ENCODE data around the gene SLC17A9.
A peak's percentile ranks its signal among the peaks of the same experiment; 100 is the strongest.

The SLC17A9 gene

GRCh38 chr20:63005862-63006539, 53.5 kb downstream of the SLC17A9 start:
- DNase-seq: no peak

- DNase-seq: no peak
Observed at GRCh38 chr20:63006540-63007359, 54.2 kb downstream of the SLC17A9 start, which contains the start of gene BHLHE23. Gene BHLHE23, minus strand, starts transcription at chr20:63006964. Its CDS starts 190 bp downstream, at chr20:63006774.

- DNase-seq: no peak
Observed at GRCh38 chr20:63007360-63007645, 54.8 kb downstream of the SLC17A9 start.

- no peak for DNase-seq
Observed at GRCh38 chr20:63007646-63008488, 55.4 kb downstream of the SLC17A9 start.

GRCh38 chr20:63008541-63009044, 56.1 kb downstream of the SLC17A9 start:
- no peak for DNase-seq

GRCh38 chr20:63009045-63009961, 56.8 kb downstream of the SLC17A9 start:
- peak; percentile 85 for DNase-seq

GRCh38 chr20:63009988-63010769, 57.7 kb downstream of the SLC17A9 start:
- peak; percentile 74 for DNase-seq

GRCh38 chr20:63011798-63012197, 59.3 kb downstream of the SLC17A9 start:
- no peak for DNase-seq

GRCh38 chr20:63013207-63013606, 60.7 kb downstream of the SLC17A9 start:
- no peak for DNase-seq

GRCh38 chr20:63014287-63014686, 61.8 kb downstream of the SLC17A9 start:
- no peak for DNase-seq

GRCh38 chr20:63014710-63015109, 62.2 kb downstream of the SLC17A9 start:
- DNase-seq: no peak

- no peak for DNase-seq
Observed at GRCh38 chr20:63015147-63015661, 62.7 kb downstream of the SLC17A9 start.

- no peak for DNase-seq
Observed at GRCh38 chr20:63015662-63016361, 63.3 kb downstream of the SLC17A9 start.

- DNase-seq: no peak
Observed at GRCh38 chr20:63016514-63017075, 64.1 kb downstream of the SLC17A9 start.

- no peak for DNase-seq
Observed at GRCh38 chr20:63017076-63017825, 64.7 kb downstream of the SLC17A9 start.

GRCh38 chr20:63017826-63018411, 65.4 kb downstream of the SLC17A9 start:
- no peak for DNase-seq

Measured in CD4-positive, alpha-beta T cell treated with Interleukin-21 for 1 hour (primary cell).